GM19351 (cell line): Measurements from ENCODE around the gene SMIM3.
A peak's percentile ranks its signal among the peaks of the same experiment; 100 is the strongest.
"Not testable (repeated sequence)": the region's sequence is repeated elsewhere in the genome, so short reads cannot be mapped to it uniquely, and the experiment has no call there.

ENCODE experiments used
- ATAC-seq: cut with Tn5 transposase; IDR thresholded peaks from one replicate; pipeline ENCODE4 v1.9.1; 2021; ENCODE audit warnings: mild to moderate bottlenecking, moderate library complexity; ENCODE audit not compliant: unreplicated experiment

Gene SMIM3

DNA sequence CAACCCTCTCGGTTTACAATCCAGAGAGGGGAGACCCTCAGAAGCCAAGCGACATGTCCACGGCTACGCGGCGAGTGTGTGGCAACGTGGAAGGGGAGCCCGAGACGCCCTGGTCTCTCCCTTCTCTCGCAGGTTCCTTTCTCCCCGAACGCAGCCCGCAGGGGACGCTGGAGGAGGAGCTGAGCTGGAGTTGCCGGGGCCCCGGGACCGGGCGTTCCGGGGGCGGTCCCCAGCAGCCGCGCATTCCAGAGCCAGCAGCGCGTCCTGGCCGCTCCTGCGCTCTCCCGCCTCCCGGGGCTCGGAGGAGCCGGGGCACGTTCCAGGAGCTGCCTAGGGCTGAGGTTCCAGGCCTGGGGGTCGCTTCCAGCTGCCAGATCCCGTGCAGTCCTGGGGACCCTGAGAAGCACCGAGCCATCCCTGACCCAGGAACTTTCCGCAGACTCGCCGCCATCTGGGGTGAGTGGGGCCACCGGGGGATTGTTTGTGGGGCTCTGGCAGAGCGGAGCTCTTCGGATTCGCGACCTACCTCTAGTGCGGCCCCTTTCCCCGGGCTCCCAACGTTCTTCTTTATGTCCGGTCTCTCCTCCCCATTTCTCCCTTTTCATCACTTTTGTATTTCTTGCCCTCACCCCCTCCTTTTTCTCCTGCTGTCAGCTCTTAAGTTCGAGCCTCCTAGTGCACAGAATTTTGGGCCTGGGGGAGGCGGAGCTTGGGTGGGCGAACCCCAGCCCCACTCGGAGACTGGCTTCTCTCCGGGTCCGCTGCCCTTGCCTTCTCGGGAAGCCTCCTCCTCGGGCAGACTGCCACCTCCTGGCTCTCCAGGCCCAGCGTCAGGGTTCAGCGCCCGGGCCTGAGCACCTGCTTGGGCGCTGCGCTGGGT is at the start of gene SMIM3:
SMIM3 (plus strand) TSS at position 241 of the 880 bp plus-strand sequence. CDS start 16,684 bp downstream, outside the sequence.
- ATAC-seq = peak; percentile 19

- no peak for ATAC-seq
Measured at GRCh38 chr5:150729859-150730258, 48.7 kb upstream of the SMIM3 start.

DNA sequence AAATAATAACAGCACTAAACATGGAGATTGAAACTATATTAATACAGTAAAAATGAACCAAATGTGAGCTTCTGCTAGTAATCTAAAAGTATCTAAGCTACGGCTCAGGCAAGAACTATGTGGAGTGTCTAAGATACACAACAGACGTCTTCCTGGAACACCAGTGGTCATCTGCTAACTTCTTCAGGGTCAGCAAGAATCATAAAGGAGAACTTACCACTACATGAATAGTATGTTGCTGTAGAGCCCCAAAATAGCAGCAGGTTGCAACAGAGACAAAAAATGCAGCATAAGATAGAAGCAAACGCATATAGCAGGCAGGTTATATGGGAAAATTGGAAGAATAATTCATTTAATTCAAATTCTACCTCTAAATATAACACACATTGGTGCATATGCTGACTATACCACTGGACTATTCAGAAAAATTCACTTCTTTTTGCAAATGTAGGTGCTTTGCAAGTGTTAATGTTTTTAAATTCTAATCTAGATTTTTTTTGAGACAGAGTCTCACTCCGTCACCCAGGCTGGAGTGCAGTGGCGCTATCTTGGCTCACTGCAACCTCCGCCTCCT is 46.8 kb upstream of the SMIM3 start:
- ATAC-seq = no peak

DNA sequence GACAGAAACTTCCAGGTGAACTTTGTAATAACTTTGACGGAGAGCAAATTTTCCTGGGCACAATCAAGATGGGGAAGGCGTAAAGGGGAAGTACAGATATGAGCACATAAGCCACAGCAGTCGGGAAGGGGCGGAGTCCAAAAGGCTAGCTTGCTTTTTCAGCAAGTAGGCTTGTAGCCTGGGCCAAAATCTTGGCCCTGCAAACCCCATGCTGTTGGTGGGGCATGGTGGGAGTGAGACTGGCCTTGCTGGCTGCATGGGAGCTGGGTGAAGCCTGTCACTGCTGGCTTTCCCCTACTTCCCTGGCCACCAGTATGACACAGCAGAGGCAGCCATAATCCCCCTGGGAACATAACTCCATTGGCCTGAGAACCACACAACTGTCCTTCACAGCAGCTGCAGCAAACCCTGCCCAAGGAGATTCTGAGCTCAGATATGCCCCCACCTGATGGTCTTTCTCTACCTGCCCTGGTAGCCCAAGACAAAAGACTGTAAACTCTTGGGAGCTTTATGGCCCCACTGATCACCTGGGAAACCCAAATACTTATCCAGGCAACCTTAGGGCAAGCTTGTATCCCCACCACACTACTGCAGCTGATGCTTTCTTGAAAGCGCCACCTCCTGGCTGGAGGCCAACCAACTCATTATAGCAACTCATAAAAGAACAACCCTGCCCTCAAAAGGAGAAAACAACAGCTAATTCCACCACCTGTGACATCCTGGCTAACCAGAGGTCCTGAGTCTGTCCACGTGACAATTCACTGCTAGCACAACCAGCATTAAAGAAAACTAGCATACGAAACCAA is 43.8 kb upstream of the SMIM3 start:
- peak; percentile 96 for ATAC-seq

DNA sequence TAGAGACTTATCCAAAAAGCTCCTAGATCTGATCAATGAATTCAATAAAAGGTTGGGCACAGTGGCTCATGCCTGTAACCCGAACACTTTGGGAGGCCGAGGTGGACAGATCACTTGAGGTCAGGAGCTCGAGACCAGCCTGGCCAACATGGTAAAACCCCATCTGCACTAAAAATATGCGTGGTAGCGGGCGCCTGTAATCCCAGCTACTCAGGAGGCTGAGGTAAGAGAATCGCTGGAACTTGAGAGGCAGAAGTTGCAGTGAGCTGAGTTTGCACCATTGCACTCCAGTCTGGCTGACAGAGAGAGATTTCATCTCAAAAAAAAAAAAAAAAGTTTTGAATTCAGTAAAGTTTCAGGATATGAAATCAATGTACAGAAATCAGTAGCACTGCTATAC is 39.7 kb upstream of the SMIM3 start:
- ATAC-seq = no peak

DNA sequence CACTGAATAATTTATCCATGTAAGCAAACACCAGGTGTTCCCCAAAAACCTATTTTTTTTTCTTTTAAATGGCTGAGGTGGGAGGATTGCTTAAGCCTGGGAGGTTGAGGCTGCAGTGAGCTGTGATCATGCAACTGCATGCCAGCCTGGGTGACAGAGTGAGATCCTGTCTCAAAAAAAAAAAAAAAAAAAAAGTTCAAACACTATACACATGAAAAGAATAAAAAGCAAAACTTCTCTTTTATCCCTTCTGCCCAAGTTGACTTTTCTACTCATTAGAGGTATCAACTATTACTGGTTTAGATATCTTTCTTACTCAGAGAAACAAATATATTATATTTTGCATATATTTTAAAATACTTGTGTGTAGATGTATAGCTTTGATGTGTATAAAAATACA is 37.6 kb upstream of the SMIM3 start:
- no peak for ATAC-seq

- ATAC-seq = not testable (repeated sequence)
Measured at GRCh38 chr5:150742455-150743141, 36.0 kb upstream of the SMIM3 start.

GRCh38 chr5:150743142-150743488 is 35.4 kb upstream of the SMIM3 start:
- ATAC-seq = not testable (repeated sequence)

DNA sequence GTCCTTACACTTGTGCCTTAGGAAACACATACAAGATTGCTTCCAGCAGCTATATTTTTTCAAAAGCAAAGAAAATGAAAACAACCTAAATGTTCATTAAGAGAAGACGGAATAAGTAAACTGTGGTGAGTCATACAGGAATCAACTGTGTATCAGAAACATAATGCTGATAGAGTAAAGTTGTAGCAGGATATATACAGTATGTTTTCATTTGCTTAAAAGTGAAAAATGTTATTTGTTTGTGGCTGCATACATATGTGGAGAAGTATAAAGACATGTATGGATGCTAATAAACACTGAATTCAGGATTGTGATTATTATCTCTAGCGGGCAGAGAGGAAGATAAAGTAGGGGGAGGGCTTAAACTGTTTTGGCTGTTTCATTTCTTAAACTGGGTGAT is 28.1 kb upstream of the SMIM3 start:
- no peak for ATAC-seq

DNA sequence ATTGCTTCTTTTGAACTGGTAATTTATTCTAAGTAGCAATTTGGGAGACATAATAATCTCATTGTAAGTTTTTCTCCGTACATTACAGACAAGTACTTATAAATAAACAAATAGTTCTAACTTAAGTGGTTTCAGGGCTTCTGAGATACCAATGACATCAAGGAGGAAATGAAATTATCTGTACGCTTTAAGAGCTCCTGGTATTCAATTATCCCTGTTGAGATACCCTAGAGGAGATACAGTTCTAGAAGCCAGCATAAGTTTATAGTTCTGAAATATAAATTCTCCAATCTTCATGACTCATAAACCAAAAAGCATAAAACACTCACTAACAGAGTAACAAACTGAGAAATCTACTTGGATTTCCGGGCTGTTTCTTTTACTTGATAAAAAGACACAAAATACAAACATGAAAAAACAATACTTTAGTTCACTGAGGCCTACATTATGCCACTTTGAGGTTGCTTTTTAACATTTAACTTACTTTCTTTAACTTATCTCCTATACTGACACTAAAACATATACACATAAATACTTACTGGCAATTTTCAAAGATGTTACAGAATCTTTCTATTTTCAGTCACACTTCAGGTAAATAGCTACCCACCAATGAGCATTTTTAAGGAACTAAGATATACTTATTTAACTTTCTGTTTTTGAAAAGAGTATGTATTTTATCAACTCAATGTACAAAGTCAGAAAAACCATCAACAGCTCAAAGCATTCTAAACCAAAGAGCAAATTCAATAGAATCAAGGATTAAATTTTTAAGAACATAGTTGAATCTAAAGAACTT is 27.3 kb upstream of the SMIM3 start:
- ATAC-seq = no peak

DNA sequence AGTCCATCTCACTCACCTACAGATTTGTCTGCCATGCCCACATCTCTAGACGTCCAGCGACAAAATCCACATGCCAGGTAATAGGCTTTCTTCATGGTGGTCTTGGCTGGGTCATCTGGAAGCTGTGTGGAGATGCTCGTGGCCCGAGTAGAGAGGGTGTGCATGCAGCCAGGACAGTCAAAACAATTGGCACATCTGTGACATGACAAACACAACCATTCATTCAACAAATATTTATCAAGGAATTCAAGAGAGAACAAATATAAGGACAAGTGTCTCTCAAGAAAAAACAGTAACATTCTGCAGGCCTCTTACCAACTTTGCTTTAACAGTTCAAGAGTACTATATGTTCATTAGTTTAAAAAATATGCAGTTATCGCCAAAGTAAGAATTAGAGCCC is 25.1 kb upstream of the SMIM3 start:
- ATAC-seq = no peak

DNA sequence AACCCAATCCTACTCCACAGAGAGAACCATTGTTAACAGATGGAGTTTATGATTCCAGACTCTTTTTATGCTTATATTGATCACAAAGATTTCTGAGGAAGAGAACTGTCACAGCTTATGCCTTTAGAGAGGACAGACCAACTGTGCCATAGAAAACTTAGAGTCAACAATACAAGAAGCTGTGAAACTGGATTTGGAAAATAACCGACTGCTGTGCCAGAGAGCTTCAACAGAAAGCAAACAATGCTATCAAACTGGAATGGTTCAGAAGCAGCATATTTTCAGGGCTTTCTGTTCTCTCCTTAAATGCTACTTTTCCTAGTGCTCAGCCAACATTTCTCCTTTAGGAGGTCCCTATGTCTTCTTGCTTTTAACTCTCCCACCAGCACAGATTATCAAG is 24.7 kb upstream of the SMIM3 start:
- ATAC-seq = no peak

GRCh38 chr5:150757087-150757649 is 21.4 kb upstream of the SMIM3 start:
- no peak for ATAC-seq

DNA sequence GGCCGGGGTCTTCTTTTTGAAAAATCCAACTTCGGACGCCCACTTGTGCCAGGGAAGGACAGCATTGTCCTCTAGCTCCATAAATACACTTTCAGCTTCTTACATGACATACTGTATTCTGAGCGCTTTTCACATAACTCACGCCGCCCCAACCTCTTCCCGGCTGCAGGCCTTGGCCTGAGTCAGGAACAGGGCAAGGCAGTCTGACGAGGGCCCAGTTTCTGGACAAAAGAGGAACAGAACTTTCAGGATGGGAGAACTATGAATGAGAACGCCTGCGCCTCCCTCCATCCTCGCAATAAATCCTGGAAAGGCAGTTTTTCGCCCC is 20.4 kb upstream of the SMIM3 start:
- peak; percentile 21 for ATAC-seq

- ATAC-seq = peak; percentile 95
Measured at GRCh38 chr5:150758531-150759333, 19.8 kb upstream of the SMIM3 start, which contains the start of gene DCTN4. Gene DCTN4 (minus strand): TSS chr5:150759017. CDS start chr5:150758993, 24 bp downstream.

DNA sequence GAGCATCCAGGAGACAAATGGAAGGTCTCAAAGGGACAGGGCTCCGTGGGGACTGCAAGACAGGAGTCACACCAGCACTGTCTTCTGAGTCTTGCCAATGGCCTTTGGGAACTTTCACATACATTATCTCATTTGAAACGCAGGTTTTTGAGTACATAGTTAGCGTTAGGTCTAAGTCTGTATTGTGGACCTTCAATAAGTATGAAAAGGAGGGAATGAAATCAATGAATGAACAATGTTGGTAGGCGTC is 19.3 kb upstream of the SMIM3 start:
- no peak for ATAC-seq

- ATAC-seq = no peak
Measured at GRCh38 chr5:150762211-150762610, 16.3 kb upstream of the SMIM3 start.

- no peak for ATAC-seq
Measured at GRCh38 chr5:150763023-150763769, 15.4 kb upstream of the SMIM3 start.

GRCh38 chr5:150764530-150764929 is 14.0 kb upstream of the SMIM3 start:
- no peak for ATAC-seq
